Activated CD8-positive, alpha-beta memory T cell treated with anti-CD3 and anti-CD28 coated beads for 36 hours (primary cell): ENCODE data around the gene GFY. TPM values are rescaled to one million over a fixed set of nuclear protein-coding genes. Genes with fewer than 3 reads are reported as not detected.

ENCODE experiments used
- CTCF ChIA-PET: fragments of 350-600 bp; sonication (Branson Sonifier 250); formaldehyde crosslinking; loops from one replicate; lab custom pipeline; 2021; ENCODE audit warnings: antibody characterized with exemption; lab: Charles Lee
- POLR2A ChIA-PET: fragments of 350-600 bp; sonication (Branson Sonifier 250); formaldehyde crosslinking; loops from one replicate; lab custom pipeline; 2021; ENCODE audit warnings: antibody characterized with exemption; lab: Charles Lee
- total RNA-seq, 2 experiments: library from RNA; stranded (reverse); gene quantifications; one replicate each; pipeline ENCODE4 v1.2.3, GENCODE V29; 2021

The GFY gene
- total RNA-seq, 2 experiments from 2014 or later = not detected

GRCh38 chr19:49403404-49404187 is 21.6 kb upstream of the GFY start:
- POLR2A ChIA-PET = no interaction called here
- CTCF ChIA-PET = interaction anchor here (1.4 kb wide), 1 partner anchor 12 kb away, joined by 3 read pairs; no protein-coding TSS in a partner anchor

GRCh38 chr19:49407079-49407478 is 18.1 kb upstream of the GFY start:
- ChIA-PET POLR2A (no interaction called here), CTCF (interaction anchor here (0.9 kb wide), 1 partner anchor 23 kb away, joined by 4 read pairs; no protein-coding TSS in a partner anchor)

- POLR2A ChIA-PET = no interaction called here
Measured at GRCh38 chr19:49407482-49408015, 17.6 kb upstream of the GFY start.

GRCh38 chr19:49408816-49409440 is 16.3 kb upstream of the GFY start:
- POLR2A ChIA-PET = interaction anchor here (0.7 kb wide), 1 partner anchor 210 kb away, joined by 3 read pairs; no protein-coding TSS in a partner anchor
- CTCF ChIA-PET = interaction anchor here (0.9 to 2.5 kb wide), 3 partner anchors 17 to 81 kb away, joined by 4 to 6 read pairs (median 5); no protein-coding TSS in a partner anchor

More at GRCh38 chr19:49407482-49408015, 17.6 kb upstream of the GFY start:
- CTCF ChIA-PET = interaction anchor here (0.9 kb wide), 1 partner anchor 23 kb away, joined by 4 read pairs; no protein-coding TSS in a partner anchor

- POLR2A ChIA-PET = interaction anchor here (1.3 kb wide), 1 partner anchor 32 kb away, joined by 7 read pairs; the partner anchor contains the start of gene SLC17A7
- CTCF ChIA-PET = interaction anchor here (1.4 to 2.5 kb wide), 2 partner anchors 18 to 81 kb away, joined by 4 to 5 read pairs; no protein-coding TSS in a partner anchor
Measured at GRCh38 chr19:49409441-49410029, 15.7 kb upstream of the GFY start.

GRCh38 chr19:49411681-49412326 is 13.4 kb upstream of the GFY start:
- CTCF ChIA-PET = interaction anchor here (0.7 to 2.5 kb wide), 3 partner anchors 27 to 525 kb away, joined by 3 to 5 read pairs (median 3); no protein-coding TSS in a partner anchor
- POLR2A ChIA-PET = no interaction called here

GRCh38 chr19:49413348-49413747 is 11.8 kb upstream of the GFY start:
- POLR2A ChIA-PET = no interaction called here
- CTCF ChIA-PET = no interaction called here

GRCh38 chr19:49414256-49414655 is 10.9 kb upstream of the GFY start:
- CTCF ChIA-PET = no interaction called here
- POLR2A ChIA-PET = no interaction called here

- ChIA-PET CTCF (interaction anchor here (0.6 to 1.3 kb wide), 2 partner anchors 47 to 58 kb away, joined by 3 read pairs; no protein-coding TSS in a partner anchor), POLR2A (no interaction called here)
Measured at GRCh38 chr19:49415102-49415809, 9.9 kb upstream of the GFY start.

GRCh38 chr19:49415810-49416200 is 9.4 kb upstream of the GFY start:
- CTCF ChIA-PET = interaction anchor here (1.3 kb wide), 1 partner anchor 58 kb away, joined by 3 read pairs; no protein-coding TSS in a partner anchor
- POLR2A ChIA-PET = no interaction called here

GRCh38 chr19:49417088-49417487 is 8.1 kb upstream of the GFY start:
- ChIA-PET POLR2A (no interaction called here), CTCF (interaction anchor here (0.8 to 1.3 kb wide), 2 partner anchors 12 to 56 kb away, joined by 3 read pairs; no protein-coding TSS in a partner anchor)

GRCh38 chr19:49418511-49418910 is 6.7 kb upstream of the GFY start:
- ChIA-PET CTCF (interaction anchor here (0.8 to 1.5 kb wide), 3 partner anchors 13 to 27 kb away, joined by 3 to 4 read pairs (median 3); no protein-coding TSS in a partner anchor), POLR2A (no interaction called here)

GRCh38 chr19:49419173-49419572 is 6.0 kb upstream of the GFY start:
- ChIA-PET CTCF (interaction anchor here (0.8 to 1.5 kb wide), 3 partner anchors 14 to 27 kb away, joined by 3 to 4 read pairs (median 3); no protein-coding TSS in a partner anchor), POLR2A (no interaction called here)

- ChIA-PET POLR2A (no interaction called here), CTCF (interaction anchor here (0.5 to 0.6 kb wide), 2 partner anchors 332 to 351 kb away, joined by 3 read pairs; no protein-coding TSS in a partner anchor)
Measured at GRCh38 chr19:49420227-49420626, 5.0 kb upstream of the GFY start.

GRCh38 chr19:49421039-49421877 is 3.9 kb upstream of the GFY start:
- CTCF ChIA-PET = no interaction called here
- POLR2A ChIA-PET = no interaction called here

- CTCF ChIA-PET = no interaction called here
- POLR2A ChIA-PET = no interaction called here
Measured at GRCh38 chr19:49421878-49422202, 3.3 kb upstream of the GFY start.

- CTCF ChIA-PET = no interaction called here
- POLR2A ChIA-PET = no interaction called here
Measured at GRCh38 chr19:49422407-49423070, 2.6 kb upstream of the GFY start.
